Stimulated activated CD4-positive, alpha-beta T cell treated with anti-CD3 and anti-CD28 coated beads, Interleukin-4, amount 100 ng/mL, for 24 hours (primary cell): Measurements from ENCODE around the gene VWC2.

Source experiments
- DNase-seq: peaks from one replicate; pipeline ENCODE4 v3.0.0-alpha.2; 2020

VWC2 gene

DNA sequence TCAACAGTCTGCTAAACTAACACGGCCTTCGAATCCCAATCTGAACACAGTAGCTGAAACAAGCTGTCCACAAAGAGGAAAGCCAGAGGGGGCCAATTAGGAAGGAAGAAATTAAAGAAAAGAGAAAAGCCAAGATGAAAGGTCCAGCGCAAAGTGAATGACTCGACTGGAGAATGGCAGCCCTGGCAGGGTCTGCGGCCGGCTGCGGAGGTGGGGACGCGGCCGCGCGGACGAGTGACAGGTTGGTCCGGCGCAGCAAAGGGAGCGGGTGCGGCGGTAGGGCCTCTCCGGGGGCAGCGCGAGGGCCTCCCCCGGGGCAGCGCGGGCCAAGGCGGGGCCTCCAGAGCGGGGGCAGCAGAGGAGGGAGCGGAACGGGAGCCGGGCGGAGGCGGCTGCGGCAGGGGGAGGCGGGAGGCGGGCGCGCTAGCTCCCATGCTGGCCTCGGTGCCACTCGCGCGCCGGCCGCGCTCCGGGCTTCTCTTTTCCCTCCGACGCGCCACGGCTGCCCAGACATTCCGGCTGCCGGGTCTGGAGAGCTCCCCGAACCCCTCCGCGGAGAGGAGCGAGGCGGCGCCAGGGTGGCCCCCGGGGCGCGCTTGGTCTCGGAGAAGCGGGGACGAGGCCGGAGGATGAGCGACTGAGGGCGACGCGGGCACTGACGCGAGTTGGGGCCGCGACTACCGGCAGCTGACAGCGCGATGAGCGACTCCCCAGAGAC lies at the start of gene VWC2:
Gene VWC2 (plus strand): TSS at position 421 of the 718 bp plus-strand sequence. CDS start 1,798 bp downstream, outside the sequence.
- DNase-seq, result no peak

- no peak for DNase-seq
Observed at GRCh38 chr7:49724071-49724470, 49.4 kb upstream of the VWC2 start.

GRCh38 chr7:49731836-49732235 lies 41.6 kb upstream of the VWC2 start:
- no peak for DNase-seq

- no peak for DNase-seq
Observed at GRCh38 chr7:49762666-49763065, 10.8 kb upstream of the VWC2 start.

- DNase-seq, result no peak
Observed at GRCh38 chr7:49763791-49764190, 9.6 kb upstream of the VWC2 start.

DNA sequence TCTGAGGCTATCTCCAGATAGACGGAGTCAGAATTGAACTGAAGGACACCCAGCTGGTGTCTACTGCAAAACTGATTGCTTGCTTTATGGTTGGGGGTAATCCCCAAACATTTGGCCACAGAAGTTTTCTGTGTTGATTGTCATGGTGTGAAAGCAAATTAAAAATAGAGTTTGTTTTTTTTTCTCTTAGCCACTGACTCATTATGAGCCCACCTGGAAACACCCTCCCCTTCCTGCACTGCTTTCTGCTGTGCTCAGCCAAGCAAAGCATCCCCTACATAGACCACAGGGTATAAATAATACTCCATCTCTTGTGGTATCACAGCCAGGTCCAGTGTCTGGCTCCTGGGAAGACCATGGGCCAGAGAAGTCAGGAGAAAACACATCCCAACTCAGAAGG lies 6.5 kb upstream of the VWC2 start:
- no peak for DNase-seq

- DNase-seq, result no peak
Observed at GRCh38 chr7:49767719-49768118, 5.7 kb upstream of the VWC2 start.

GRCh38 chr7:49768254-49768653 lies 5.2 kb upstream of the VWC2 start:
- no peak for DNase-seq

GRCh38 chr7:49768835-49769234 lies 4.6 kb upstream of the VWC2 start:
- DNase-seq, result no peak

- DNase-seq, result no peak
Observed at GRCh38 chr7:49769285-49769857, 4.1 kb upstream of the VWC2 start.

DNA sequence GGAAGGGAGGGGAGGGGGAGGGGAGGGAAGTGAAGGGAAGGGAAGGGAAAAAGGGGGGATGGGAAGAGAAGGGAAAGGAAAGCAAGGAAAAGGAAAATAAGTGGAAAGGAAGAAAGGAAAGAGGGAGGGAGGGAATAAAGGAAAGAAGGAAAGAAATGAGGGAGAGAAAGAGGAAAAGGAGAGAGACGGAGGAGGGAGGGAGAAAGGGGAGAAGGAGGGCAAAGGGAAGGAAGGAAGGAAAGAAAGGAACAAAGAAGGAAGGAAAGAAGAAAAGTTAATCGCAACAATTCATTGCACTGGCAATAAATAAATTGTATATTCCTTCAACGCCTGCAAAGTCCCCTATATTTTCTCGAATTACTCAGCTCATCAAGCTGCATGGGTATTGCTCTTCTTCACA lies 2.6 kb upstream of the VWC2 start:
- DNase-seq, result no peak

- no peak for DNase-seq
Observed at GRCh38 chr7:49771427-49772176, 1.8 kb upstream of the VWC2 start.

DNA sequence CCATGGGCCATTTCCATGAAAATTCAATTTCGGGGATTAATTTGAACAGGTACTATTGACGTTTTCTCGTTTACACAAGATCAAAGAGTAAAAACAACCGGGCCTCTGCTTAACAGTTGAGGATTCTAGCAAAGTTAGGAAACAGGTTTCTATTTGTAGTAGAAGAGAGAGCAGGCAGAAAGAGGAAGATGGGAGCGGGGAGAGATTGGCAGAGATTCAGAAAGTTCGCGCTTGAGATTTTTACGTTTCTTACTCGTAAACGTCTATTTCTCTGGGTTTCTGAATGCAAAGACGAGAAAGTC lies 571 bp upstream of the VWC2 start:
- DNase-seq, result no peak

GRCh38 chr7:49773936-49774458 lies 559 bp downstream of the VWC2 start:
- DNase-seq, result no peak

DNA sequence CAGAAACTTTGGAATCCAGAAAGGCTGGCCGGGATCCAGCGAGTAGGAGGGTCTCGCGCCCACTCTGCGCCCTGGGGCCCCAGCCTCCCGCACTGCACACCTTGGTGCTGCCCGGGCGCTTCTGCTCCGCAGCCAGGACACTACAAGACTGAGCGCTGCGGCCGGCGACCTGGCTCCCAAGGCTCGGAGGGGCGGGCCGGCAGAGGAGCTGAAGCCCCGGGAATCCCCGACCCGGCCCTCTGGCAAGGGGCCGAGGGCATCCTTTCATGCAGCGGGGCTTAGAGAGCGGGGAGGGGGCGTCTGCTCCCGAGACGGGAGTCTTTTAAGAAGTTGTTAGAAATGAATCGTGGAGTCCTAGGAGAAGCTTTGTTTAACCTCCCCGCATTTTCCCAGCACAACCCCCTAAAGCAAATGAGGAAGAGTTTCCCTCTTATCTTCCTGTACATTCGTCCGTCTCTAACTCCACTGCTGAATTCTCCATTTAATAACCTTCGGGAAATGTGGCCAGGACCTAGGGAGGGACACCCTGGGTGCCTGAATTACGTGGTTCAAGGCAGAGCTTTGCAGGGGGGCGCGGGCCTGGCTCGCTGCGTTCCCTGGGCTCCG lies 1.1 kb downstream of the VWC2 start:
- DNase-seq, result no peak

DNA sequence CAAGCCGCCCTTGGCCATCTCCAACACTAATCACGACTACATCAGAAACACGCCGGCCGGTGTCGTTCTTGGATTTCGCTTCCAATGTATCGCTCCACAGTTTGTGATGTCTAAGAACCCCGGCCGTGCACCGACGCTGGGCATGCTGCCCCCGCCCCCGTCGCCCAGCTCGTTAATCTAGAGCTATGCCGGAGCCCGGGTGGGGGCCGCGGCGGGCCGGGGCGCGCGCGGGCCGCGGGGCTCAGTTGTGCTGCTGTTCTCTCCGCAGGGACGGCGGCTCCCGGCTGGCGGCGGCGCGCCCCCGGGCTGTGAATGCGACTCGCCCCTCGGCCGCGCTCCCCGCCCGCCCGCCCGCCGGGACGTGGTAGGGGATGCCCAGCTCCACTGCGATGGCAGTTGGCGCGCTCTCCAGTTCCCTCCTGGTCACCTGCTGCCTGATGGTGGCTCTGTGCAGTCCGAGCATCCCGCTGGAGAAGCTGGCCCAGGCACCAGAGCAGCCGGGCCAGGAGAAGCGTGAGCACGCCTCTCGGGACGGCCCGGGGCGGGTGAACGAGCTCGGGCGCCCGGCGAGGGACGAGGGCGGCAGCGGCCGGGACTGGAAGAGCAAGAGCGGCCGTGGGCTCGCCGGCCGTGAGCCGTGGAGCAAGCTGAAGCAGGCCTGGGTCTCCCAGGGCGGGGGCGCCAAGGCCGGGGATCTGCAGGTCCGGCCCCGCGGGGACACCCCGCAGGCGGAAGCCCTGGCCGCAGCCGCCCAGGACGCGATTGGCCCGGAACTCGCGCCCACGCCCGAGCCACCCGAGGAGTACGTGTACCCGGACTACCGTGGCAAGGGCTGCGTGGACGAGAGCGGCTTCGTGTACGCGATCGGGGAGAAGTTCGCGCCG lies 1.9 kb downstream of the VWC2 start:
- no peak for DNase-seq

- no peak for DNase-seq
Observed at GRCh38 chr7:49775949-49776443, 2.6 kb downstream of the VWC2 start.

GRCh38 chr7:49776994-49777393 lies 3.6 kb downstream of the VWC2 start:
- no peak for DNase-seq

DNA sequence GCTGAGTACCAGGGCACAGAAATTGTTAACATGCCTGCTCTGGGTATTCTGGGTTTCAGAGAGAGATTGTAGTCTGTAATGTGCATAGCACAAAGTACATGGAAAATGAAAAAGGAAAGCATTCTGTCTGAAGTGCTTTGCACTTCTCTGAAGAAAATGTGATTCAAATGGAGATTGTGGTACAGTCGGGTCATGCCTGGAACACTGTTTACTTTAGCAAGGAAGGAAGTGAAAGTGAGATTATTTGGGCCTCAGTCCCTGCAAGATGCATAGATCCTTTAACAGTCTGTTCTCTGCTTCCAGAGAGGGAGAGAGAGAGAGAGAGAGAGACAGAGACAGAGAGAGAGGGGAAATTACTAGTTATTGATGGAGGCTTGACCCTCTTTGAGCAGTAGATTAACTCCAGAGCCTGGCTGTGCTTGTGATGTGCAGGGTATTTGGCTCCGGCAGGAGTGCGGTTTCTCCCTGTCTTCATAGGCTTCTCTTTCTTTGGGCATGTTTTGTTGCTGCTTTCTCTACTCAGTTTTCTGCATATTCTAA lies 5.4 kb downstream of the VWC2 start:
- DNase-seq, result no peak

GRCh38 chr7:49780953-49781352 lies 7.5 kb downstream of the VWC2 start:
- DNase-seq, result no peak

- no peak for DNase-seq
Observed at GRCh38 chr7:49781996-49782395, 8.6 kb downstream of the VWC2 start.

DNA sequence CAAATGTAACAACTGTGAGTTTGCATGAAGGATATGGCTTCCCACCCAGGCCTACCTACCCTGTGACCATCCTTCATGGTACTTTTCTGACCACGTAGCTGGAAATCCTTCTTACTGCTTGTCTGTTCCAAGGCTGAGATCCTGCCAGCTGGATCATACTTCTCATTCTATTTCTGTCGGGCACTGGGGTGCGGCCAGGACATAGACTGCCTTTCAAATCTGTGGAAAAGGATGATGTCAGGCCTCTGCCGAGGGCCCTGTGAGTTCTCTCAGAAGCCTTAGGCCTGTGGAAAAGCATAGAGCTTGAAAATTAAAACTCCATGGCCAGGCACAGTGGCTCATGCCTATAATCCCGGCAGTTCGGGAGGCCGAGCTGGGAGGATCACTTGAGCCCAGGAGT lies 10.0 kb downstream of the VWC2 start:
- DNase-seq, result no peak
